Measurements from ENCODE around the gene GRM3. TPM values are rescaled to one million over a fixed set of nuclear protein-coding genes. Genes with fewer than 3 reads are reported as not detected.

The GRM3 gene
- total RNA-seq, 1 experiment from 2014 or later = not detected

- H3K27ac Mint-ChIP-seq (ENCODE audit: unreplicated experiment) = no peak overlapping the region
- BruUV-seq (replicated peaks) = no TSS peak
- CTCF ChIA-PET = no interaction called here
- no peaks in the 10 kb centered on the region for H3K36me3 Mint-ChIP-seq (ENCODE audit: insufficient read depth, unreplicated experiment)
- intact Hi-C loops (cut with micrococcal nuclease; ENCODE audit: unreplicated experiment) = no loop called here
- no peaks in the 10 kb centered on the region for H3K27me3 Mint-ChIP-seq (ENCODE audit: unreplicated experiment)
- H3K4me1 Mint-ChIP-seq (ENCODE audit: low read depth, unreplicated experiment) = peaks cover 9% of the 10 kb centered on the region
- TF ChIP-seq, protein P1, sequence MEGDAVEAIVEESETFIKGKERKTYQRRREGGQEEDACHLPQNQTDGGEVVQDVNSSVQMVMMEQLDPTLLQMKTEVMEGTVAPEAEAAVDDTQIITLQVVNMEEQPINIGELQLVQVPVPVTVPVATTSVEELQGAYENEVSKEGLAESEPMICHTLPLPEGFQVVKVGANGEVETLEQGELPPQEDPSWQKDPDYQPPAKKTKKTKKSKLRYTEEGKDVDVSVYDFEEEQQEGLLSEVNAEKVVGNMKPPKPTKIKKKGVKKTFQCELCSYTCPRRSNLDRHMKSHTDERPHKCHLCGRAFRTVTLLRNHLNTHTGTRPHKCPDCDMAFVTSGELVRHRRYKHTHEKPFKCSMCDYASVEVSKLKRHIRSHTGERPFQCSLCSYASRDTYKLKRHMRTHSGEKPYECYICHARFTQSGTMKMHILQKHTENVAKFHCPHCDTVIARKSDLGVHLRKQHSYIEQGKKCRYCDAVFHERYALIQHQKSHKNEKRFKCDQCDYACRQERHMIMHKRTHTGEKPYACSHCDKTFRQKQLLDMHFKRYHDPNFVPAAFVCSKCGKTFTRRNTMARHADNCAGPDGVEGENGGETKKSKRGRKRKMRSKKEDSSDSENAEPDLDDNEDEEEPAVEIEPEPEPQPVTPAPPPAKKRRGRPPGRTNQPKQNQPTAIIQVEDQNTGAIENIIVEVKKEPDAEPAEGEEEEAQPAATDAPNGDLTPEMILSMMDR (IDR thresholded peaks at IDR 0.05; ENCODE audit: unreplicated experiment) = no peak
- DNase-seq = no peak
- no peaks in the 10 kb centered on the region for H3K9me3 Mint-ChIP-seq (ENCODE audit: low read depth, unreplicated experiment)
- no peak overlapping the region for H3K4me3 Mint-ChIP-seq (ENCODE audit: low read depth, unreplicated experiment)
These were observed 181.6 kb downstream of the GRM3 start for GRCh38 chr7:86825264-86825663.

DNA sequence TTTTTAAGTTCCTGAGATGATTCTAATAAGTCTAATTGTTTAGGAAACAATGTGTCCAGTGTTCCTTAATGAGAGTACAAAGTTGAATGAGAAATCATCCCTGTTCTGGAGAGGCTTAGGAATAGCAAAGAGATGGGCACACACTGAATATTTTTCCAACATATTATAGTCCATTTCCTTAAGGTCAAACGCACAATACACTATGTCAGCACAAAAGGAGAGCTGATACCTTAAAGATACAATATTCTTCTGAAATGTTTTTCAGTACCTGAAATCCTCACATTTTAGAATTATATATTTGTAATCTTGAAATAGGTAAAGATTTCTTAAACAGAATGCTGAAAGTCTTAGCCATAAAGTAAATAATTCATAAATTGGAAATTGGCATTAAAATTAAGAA lies 183.2 kb downstream of the GRM3 start:
- Mint-ChIP-seq H3K4me1 (ENCODE audit: low read depth, unreplicated experiment) (peaks cover 9% of the 10 kb centered on the region), H3K9me3 (ENCODE audit: low read depth, unreplicated experiment) (no peaks in the 10 kb centered on the region), H3K27ac (ENCODE audit: unreplicated experiment) (no peak overlapping the region), H3K36me3 (ENCODE audit: insufficient read depth, unreplicated experiment) (no peaks in the 10 kb centered on the region), H3K4me3 (ENCODE audit: low read depth, unreplicated experiment) (no peak overlapping the region), H3K27me3 (ENCODE audit: unreplicated experiment) (no peaks in the 10 kb centered on the region)
- CTCF ChIA-PET = no interaction called here
- DNase-seq = no peak
- TF ChIP-seq, protein P1 (IDR thresholded peaks at IDR 0.05; ENCODE audit: unreplicated experiment) = no peak
- intact Hi-C loops (cut with micrococcal nuclease; ENCODE audit: unreplicated experiment) = no loop called here
- no TSS peak for BruUV-seq (replicated peaks)

DNA sequence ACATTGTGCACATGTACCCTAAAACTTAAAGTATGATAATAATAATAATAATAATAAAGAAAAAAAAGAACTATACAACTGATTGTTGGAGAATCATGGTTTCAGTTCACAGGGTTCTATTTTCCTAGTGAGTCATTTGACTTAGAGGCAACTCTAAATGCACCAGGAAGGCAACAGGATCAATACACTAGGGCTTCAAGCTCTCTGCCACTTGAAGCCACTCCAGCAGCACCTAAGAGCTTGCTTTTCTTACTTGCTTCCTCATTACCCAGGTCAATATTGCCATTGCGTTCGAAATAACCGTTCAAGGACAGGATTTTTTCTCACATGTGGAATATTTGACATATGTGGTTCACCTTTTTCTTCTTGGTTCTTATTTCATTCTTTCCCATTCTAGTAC lies 189.7 kb downstream of the GRM3 start:
- H3K27me3 Mint-ChIP-seq (ENCODE audit: unreplicated experiment) = no peaks in the 10 kb centered on the region
- intact Hi-C loops (cut with micrococcal nuclease; ENCODE audit: unreplicated experiment) = no loop called here
- CTCF ChIA-PET = interaction anchor here (0.7 kb wide), 1 partner anchor 871 kb away, joined by 3 read pairs; no protein-coding TSS in a partner anchor
- no peak overlapping the region for H3K4me3 Mint-ChIP-seq (ENCODE audit: low read depth, unreplicated experiment)
- BruUV-seq (replicated peaks) = no TSS peak
- TF ChIP-seq, protein P1 (IDR thresholded peaks at IDR 0.05; ENCODE audit: unreplicated experiment) = no peak
- H3K27ac Mint-ChIP-seq (ENCODE audit: unreplicated experiment) = no peak overlapping the region
- H3K36me3 Mint-ChIP-seq (ENCODE audit: insufficient read depth, unreplicated experiment) = no peaks in the 10 kb centered on the region
- peak; percentile 23 for DNase-seq
- no peaks in the 10 kb centered on the region for H3K9me3 Mint-ChIP-seq (ENCODE audit: low read depth, unreplicated experiment)
- no peaks in the 10 kb centered on the region for H3K4me1 Mint-ChIP-seq (ENCODE audit: low read depth, unreplicated experiment)

GRCh38 chr7:86837235-86837634 lies 193.5 kb downstream of the GRM3 start:
- CTCF ChIA-PET = no interaction called here

More at GRCh38 chr7:86837235-86837634, 193.5 kb downstream of the GRM3 start:
- intact Hi-C loops (cut with micrococcal nuclease; ENCODE audit: unreplicated experiment) = no loop called here
- TF ChIP-seq, protein P1 (IDR thresholded peaks at IDR 0.05; ENCODE audit: unreplicated experiment) = no peak
- H3K4me3 Mint-ChIP-seq (ENCODE audit: low read depth, unreplicated experiment) = no peak overlapping the region
- H3K36me3 Mint-ChIP-seq (ENCODE audit: insufficient read depth, unreplicated experiment) = no peaks in the 10 kb centered on the region
- H3K4me1 Mint-ChIP-seq (ENCODE audit: low read depth, unreplicated experiment) = no peaks in the 10 kb centered on the region
- no peaks in the 10 kb centered on the region for H3K27me3 Mint-ChIP-seq (ENCODE audit: unreplicated experiment)
- H3K27ac Mint-ChIP-seq (ENCODE audit: unreplicated experiment) = no peak overlapping the region
- DNase-seq = no peak
- no peaks in the 10 kb centered on the region for H3K9me3 Mint-ChIP-seq (ENCODE audit: low read depth, unreplicated experiment)
- no TSS peak for BruUV-seq (replicated peaks)

Measured in Calu3 (cell line).